Measurements from ENCODE around the gene POMGNT2.
"Not testable (repeated sequence)": the region's sequence is repeated elsewhere in the genome, so short reads cannot be mapped to it uniquely, and the experiment has no call there.

The POMGNT2 gene

GRCh38 chr3:43075904-43076661 lies 29.8 kb downstream of the POMGNT2 start:
- DNase-seq (ENCODE audit: low spot score) = no peak

GRCh38 chr3:43074901-43075689 lies 30.8 kb downstream of the POMGNT2 start:
- DNase-seq (ENCODE audit: low spot score) = no peak

- DNase-seq (ENCODE audit: low spot score) = no peak
Measured at GRCh38 chr3:43074482-43074881, 31.4 kb downstream of the POMGNT2 start.

- DNase-seq (ENCODE audit: low spot score) = no peak
Measured at GRCh38 chr3:43073836-43074220, 32.1 kb downstream of the POMGNT2 start.

GRCh38 chr3:43073116-43073835 lies 32.6 kb downstream of the POMGNT2 start:
- DNase-seq (ENCODE audit: low spot score) = no peak

- no peak for DNase-seq (ENCODE audit: low spot score)
Measured at GRCh38 chr3:43072361-43072760, 33.5 kb downstream of the POMGNT2 start.

- DNase-seq (ENCODE audit: low spot score) = no peak
Measured at GRCh38 chr3:43071313-43071893, 34.5 kb downstream of the POMGNT2 start.

- not testable (repeated sequence) for DNase-seq (ENCODE audit: low spot score)
Measured at GRCh38 chr3:43070670-43071069, 35.2 kb downstream of the POMGNT2 start.

- DNase-seq (ENCODE audit: low spot score) = no peak
Measured at GRCh38 chr3:43063114-43063513, 42.8 kb downstream of the POMGNT2 start.

GRCh38 chr3:43062564-43063040 lies 43.3 kb downstream of the POMGNT2 start:
- no peak for DNase-seq (ENCODE audit: low spot score)

- DNase-seq (ENCODE audit: low spot score) = no peak
Measured at GRCh38 chr3:43062040-43062563, 43.8 kb downstream of the POMGNT2 start.

GRCh38 chr3:43061101-43061895 lies 44.6 kb downstream of the POMGNT2 start:
- DNase-seq (ENCODE audit: low spot score) = no peak

GRCh38 chr3:43059456-43059855 lies 46.4 kb downstream of the POMGNT2 start:
- DNase-seq (ENCODE audit: low spot score) = no peak

GRCh38 chr3:43055806-43056770 lies 49.8 kb downstream of the POMGNT2 start:
- DNase-seq (ENCODE audit: low spot score) = no peak

- DNase-seq (ENCODE audit: low spot score) = no peak
Measured at GRCh38 chr3:43055393-43055792, 50.5 kb downstream of the POMGNT2 start.

- no peak for DNase-seq (ENCODE audit: low spot score)
Measured at GRCh38 chr3:43054754-43055153, 51.1 kb downstream of the POMGNT2 start.

GRCh38 chr3:43053291-43053690 lies 52.6 kb downstream of the POMGNT2 start:
- no peak for DNase-seq (ENCODE audit: low spot score)

- DNase-seq (ENCODE audit: low spot score) = no peak
Measured at GRCh38 chr3:43048470-43048869, 57.4 kb downstream of the POMGNT2 start.

- DNase-seq (ENCODE audit: low spot score) = no peak
Measured at GRCh38 chr3:43046583-43046982, 59.3 kb downstream of the POMGNT2 start.

- DNase-seq (ENCODE audit: low spot score) = not testable (repeated sequence)
Measured at GRCh38 chr3:43045079-43045478, 60.8 kb downstream of the POMGNT2 start.

Data from RKO (cell line).